GM10266 (cell line): Measurements from ENCODE around the gene SYCE3.

Source experiments
- DNase-seq: peaks from one replicate; pipeline ENCODE4 v3.0.0; 2012; ENCODE audit errors: extremely low spot score
- TF ChIP-seq, protein P1 (sequence below): IDR thresholded peaks from 2 replicates; pipeline ENCODE4 v1.5.1; 2012; ENCODE audit warnings: mild to moderate bottlenecking, low read depth; ENCODE audit not compliant: control insufficient read depth, insufficient read depth; ENCODE audit errors: missing control alignments

Gene SYCE3

DNA sequence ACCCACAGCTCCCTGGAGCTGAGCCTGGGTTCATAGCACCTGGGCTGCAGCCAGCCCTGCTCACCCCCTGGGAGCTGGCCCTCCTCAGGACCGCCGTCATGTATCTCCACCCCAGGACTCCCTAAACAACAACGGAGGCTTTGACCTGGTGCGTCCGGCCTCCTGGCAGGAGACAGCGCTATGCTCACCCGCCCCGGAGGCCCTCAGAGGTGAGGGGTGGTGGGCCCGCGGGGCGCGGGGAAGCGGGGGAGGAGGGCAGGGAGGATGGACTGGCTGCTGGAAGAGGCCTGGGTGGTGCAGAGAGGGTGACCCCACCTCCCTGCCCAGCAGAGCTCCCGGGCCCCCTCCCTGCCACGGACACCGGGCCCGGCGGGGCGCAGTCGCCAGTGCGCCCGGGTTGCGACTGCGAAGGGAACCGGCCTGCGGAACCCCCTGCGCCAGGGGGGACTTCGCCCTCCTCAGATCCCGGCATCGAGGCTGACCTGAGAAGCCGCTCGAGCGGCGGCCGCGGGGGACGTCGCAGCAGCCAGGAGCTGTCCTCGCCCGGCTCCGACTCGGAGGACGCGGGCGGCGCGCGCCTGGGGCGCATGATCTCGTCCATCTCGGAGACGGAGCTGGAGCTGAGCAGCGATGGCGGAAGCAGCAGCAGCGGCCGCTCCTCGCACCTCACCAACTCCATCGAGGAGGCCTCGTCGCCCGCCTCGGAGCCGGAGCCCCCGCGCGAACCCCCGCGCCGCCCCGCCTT, 41.0 kb upstream of the SYCE3 start:
- TF ChIP-seq, protein P1, sequence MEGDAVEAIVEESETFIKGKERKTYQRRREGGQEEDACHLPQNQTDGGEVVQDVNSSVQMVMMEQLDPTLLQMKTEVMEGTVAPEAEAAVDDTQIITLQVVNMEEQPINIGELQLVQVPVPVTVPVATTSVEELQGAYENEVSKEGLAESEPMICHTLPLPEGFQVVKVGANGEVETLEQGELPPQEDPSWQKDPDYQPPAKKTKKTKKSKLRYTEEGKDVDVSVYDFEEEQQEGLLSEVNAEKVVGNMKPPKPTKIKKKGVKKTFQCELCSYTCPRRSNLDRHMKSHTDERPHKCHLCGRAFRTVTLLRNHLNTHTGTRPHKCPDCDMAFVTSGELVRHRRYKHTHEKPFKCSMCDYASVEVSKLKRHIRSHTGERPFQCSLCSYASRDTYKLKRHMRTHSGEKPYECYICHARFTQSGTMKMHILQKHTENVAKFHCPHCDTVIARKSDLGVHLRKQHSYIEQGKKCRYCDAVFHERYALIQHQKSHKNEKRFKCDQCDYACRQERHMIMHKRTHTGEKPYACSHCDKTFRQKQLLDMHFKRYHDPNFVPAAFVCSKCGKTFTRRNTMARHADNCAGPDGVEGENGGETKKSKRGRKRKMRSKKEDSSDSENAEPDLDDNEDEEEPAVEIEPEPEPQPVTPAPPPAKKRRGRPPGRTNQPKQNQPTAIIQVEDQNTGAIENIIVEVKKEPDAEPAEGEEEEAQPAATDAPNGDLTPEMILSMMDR, result no peak

DNA sequence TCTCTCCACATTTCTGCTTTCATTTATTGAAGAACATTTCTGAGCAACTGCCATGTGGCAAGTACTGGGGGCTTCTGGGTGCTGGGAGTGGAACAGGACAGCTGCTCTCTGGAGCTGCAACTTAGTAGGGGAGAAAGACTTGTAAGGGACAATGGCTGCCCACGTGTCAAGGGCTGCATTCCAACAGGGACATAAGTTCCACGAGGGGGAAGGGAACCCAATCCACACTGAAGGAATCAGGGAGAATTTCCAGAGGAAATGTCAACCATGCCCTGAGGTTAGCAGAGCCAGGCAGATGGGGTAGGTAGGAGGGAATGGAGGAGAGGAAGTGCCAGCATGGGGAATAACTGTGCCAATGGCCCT, 39.6 kb upstream of the SYCE3 start:
- TF ChIP-seq, protein P1, result no peak
- DNase-seq, result no peak

More for the DNA sequence above, 41.0 kb upstream of the SYCE3 start:
- peak; percentile 40 for DNase-seq

DNA sequence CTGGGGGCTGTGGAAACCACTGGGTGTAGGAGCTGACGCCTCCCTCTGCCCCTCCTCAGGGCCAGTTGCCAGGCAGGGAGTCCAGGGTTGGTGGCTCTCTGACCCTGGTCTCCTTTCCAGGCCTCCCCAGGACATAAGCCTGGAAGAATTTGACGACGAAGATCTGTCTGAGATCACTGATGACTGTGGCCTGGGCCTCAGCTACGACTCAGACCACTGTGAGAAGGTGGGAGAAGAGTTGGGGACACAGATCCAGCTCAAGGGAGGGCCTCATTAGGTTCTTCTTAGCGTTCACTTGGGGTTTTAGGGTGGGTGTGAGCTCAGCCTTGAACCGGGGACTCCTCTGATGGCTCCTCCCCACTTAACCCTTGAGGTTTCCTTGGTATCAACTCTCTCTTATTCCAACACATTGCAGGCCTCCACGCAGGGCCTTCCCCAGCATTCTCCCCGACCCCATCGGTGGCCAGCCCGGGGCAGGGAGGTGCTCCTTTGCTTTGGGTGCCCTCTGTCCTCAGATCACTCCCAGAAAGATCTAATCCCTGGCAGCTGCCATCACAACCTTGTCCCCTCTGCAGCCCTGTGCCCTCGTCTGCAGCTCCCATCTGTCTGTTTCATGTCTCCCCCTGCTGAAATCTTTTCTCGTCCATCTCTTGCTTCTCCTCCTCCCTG, 39.1 kb upstream of the SYCE3 start:
- TF ChIP-seq, protein P1, result no peak
- DNase-seq, result peak; percentile 45

DNA sequence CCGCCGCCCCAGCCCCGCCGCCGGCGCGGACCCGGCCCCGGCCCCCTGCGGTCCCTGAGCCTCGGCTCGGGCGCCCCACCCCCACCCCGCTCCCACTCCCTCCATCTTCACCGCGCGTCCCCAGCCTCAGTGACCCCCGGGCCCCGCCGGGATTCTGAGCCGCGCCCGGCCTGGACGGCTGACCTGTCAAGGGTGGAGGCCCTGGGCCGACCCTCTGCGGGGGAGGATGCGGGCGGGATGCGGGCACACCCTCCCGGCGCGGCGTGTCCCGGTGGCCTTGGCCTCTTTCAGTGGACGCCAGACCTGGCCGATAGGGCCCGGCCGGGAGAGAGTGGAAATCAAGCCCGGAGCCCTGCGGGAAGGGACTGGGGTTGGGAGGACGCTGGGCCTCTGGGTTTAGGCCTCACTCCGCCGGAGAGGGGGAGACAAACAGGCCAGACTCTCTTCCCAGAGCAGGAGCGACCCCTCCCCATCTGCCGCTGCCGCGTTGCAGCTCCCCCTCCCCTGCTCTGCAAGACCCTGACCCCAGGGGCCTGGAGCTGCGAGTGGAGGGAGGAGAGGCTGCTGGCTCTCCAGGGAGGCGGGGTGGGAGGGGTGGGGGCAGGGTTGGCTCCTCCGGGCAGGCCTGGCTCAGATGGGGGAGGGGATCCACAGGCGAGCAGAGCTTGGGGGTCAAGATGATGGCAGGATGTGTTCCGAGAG, 38.4 kb upstream of the SYCE3 start:
- TF ChIP-seq, protein P1, result no peak

DNA sequence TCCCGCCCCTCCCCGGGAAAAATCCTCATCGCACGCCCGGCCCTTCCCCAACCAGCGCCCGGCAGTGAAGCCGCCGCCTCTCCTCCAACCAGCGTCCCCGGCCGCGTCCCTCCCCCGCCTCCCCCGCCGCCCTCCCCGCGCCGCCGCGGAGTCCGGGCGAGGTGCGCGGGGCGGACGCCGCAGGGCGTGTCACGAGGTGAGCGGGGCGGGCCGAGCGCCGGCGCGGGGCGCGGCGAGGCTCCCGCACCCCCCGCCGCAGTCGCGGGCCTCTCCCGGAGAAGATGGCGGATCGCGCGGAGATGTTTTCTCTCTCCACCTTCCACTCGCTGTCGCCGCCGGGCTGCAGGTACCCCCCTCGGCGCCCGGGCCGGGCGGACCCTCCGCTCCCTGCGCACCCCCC, 37.8 kb upstream of the SYCE3 start, which contains the start of gene MAPK8IP2:
MAPK8IP2 (plus strand) TSS at position 256 of the 400 bp plus-strand sequence; CDS start at position 282, 26 bp downstream.
- DNase-seq, result peak; percentile 71
- TF ChIP-seq, protein P1, result no peak

More for the DNA sequence above, 38.4 kb upstream of the SYCE3 start:
- DNase-seq, result peak; percentile 50

DNA sequence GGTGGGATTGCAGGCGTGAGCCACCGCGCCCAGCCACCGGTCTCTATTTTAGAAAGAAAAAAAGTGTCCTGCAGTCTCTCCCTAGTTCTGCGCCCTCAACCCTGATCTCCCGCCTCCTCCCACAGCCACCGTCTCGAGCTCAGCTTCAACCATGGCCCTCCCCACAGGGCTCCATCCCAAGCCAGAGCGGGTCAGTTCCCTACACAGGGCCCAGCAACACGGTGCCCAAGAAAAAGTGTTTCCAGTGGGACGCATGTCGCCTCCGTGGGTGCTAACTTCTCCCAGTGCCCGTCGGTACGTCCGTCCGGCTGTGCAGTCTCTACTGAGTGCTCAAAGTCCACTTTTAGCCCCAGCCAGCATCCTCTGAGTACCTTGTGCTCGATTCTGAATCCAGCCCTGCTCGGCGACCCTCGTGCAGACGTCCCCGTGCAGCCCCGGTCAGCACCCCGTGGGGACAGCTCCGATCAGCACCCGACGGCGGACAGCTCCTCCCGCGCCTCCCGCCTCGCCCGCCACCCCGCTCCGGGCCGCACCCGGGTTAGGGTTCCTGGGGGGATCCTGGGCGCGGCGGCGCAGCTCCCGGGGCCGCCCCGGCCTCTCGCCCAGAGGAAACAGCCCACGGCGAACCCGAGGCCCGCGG, 37.2 kb upstream of the SYCE3 start:
- peak; percentile 92 for DNase-seq

More for the DNA sequence above, 37.2 kb upstream of the SYCE3 start:
- TF ChIP-seq, protein P1, result no peak
